AG08396 (cell line): ENCODE results near the gene FGD4.

Experiments used
- DNase-seq: peaks from one replicate; pipeline ENCODE4 v3.0.0; 2012; ENCODE audit warnings: low spot score, mixed read lengths

FGD4 gene

GRCh38 chr12:32457251-32458025, 58.1 kb downstream of the FGD4 start:
- DNase-seq, result no peak

DNA sequence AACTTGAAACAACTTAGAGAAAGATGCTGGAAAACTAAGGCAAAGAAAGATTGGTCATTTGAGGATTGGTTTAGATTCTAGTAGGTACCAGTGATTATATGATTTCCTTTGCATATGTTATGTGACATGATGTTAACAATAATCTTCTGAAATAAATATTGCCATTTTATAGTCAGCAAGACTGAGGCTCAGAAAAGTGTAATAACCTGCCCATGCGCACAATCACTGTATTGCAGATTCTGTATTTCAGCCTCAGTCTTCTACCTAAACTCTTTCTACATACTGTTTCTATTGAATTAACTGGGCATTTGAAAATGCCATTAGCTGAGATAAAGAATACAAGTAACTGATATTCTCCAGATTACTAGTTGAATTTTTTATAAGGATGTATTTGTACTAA, 61.3 kb downstream of the FGD4 start:
- no peak for DNase-seq

DNA sequence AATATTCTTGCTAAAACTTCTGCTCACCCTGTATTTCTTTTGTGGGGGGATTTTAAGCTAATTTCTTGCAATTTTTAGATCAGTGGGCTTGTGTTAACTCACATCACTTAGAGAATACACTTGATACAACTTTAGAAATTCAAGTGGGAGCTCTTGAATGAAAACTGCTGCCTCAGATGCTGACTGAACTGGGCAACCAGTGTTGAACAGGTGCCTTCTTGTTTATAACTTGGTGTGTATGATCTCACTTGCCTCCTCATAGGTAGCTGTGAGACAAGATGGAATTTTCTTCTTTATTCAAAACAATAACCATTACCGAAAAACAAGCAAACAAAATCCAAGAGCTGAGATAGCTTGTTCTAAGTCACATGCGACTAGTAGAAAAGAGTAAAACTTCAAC, 63.5 kb downstream of the FGD4 start:
- no peak for DNase-seq

DNA sequence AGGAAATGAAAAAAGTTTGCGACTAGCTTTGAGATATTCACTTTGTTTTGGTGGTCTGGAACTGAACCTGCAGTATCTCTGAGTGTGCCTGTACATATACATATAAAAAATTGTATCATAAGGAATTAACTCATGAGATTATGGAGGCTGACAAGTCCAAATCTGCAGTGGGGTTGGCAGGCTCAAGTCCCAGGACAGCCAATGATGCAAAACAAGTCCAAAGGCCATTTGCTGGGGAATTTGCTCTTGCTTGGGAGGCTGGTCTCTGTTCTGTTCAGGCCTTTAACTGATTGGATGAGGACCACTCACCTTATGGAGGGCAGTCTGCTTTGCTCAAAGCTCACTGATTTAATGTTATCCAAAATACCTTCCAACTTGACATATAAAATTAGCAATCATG, 66.8 kb downstream of the FGD4 start:
- no peak for DNase-seq

GRCh38 chr12:32466986-32467711, 67.8 kb downstream of the FGD4 start:
- no peak for DNase-seq

DNA sequence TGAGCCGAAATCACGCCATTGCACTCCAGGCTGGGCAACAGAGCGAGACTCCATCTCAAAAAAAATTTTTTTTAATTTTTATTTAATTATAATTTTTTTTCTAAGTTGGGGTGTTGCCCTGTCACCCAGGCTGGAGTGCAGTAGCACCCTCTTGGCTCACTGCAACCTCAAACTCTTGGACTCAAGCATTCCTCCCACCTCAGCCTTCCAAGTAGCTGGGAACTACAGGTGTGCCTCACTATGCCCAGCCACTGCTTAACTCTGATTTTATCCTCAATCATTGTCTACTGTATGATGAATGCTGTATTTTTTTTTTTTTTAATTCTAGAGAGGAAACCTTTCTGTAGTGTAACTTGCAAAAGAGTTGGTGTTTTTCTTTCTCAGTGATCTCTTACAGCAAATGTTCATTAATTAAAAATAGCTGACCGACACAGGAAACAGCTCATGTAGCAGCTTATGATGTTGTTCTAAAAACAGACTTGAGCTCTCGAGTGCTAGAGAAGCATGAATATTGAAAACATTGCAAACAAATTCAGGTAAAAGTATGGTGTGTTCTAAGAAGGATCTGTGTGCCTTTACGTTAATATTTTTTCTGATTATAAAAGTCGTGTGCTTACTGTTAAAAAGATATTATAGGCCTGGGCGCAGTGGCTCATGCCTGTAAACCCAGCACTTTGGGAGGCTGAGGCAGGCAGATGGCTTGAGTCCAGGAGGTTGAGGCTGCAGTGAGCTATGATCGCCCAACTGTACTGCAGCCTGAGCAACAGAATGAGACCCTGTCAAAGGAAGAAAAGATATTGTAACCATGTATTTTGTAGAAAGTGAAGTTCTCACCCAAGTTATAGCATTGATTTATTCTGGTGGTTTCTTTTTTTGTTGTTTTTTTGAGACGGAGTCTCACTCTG, 68.9 kb downstream of the FGD4 start:
- DNase-seq, result no peak

DNA sequence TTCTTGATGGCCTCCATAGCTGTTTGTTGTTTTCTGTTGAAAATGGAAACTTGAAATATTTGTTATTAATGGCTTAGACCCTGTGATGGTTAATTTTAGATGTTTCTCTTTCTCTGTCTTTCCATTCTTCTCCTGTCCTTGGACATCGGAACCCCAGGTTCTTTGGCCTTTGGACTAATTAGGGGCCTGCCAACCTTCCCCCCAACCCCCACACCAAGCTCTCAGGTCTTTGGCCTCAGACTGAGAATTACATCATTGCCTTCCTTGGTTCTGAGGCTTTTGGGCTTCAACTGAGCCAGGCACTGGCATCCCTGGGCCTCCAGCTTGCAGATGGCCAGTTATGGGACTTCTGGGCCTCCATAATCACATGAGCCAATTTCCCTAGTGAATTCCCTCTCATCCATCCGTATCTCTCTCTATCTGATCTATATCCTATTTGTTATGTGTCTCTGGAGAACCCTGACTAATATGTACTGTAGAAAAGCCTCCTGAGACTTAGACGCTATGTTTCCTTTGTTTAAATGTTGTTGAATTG, 71.6 kb downstream of the FGD4 start:
- no peak for DNase-seq

DNA sequence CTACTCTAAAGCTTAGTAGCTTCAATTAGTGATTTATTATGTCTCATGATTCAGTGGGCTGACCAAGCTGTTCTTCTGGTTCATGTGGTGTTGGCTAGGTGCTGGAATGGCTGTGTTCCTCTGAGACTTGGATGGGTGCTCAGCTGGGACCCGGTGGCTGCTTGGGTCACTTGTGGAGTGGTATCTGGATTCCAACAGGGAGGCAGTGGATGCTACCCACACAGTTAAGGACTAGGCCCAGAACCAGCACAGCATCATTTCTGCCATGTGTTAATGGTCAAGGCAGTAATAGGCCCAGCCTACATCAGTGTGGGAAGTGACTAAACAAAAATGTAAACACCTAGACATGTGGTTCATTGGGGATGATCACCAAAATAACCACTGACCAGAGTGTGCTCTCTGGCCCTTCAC, 72.2 kb downstream of the FGD4 start:
- peak; percentile 70 for DNase-seq

DNA sequence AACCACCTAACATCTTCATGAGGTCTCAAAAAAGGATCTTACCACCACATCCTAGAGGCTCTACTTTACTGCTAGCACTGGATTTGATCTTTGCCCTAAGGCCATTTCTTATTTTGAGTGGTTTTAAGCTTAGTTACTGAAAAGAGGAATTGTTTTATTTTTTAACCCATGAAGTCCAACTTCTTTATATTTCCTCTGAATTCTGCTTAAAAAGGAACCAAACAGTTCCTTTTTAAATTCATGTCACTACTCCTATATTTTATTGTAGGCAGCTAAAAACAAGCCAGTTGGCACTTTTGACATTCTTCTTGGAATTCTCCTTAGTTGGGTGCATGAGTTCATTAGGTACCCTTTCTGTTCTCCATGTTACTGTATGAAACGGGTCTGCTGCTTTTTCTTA, 76.4 kb downstream of the FGD4 start:
- no peak for DNase-seq

- no peak for DNase-seq
These were observed 77.1 kb downstream of the FGD4 start for GRCh38 chr12:32476446-32476845.

DNA sequence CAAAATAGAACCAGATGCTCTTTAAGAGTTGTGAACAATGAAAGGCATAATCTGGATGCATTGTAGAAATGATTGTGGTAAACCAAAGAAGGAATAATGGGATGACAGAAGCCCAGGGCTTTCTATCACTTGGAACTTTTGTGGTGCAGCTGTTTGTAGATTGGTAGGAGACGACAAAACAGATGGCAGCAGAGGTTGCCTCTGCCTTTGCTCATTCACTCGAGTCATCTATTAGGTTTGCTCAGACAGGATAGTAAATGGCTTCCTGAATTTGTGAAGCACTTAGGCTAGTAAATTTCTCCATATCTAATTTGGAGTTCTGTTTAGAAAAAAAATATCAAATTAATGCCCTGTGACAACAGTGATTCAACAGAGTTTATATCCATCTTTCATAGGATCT, 78.4 kb downstream of the FGD4 start:
- DNase-seq, result no peak

- no peak for DNase-seq
These were observed 78.8 kb downstream of the FGD4 start for GRCh38 chr12:32478166-32478565.

- no peak for DNase-seq
These were observed 79.7 kb downstream of the FGD4 start for GRCh38 chr12:32478858-32479725.

GRCh38 chr12:32482226-32482625, 82.9 kb downstream of the FGD4 start:
- no peak for DNase-seq

GRCh38 chr12:32483499-32483898, 84.1 kb downstream of the FGD4 start:
- DNase-seq, result no peak

DNA sequence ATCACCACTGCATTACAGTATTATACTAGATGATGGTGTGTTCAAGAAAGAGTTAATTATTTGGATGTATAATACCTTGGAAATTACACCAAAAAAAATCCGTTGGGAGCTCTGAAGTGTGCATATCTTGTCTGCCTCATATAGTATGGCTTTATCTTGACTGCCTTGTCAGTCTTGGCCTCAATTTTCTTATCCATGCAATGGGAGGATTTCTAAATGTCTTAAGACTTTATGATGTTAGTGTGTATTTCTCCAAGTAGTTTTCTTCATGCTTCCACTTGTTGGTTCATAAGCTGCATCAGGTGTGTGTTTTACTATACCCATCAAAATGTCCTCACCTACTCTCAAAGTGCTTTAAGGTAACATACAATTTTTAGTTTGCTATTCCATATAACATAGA, 84.6 kb downstream of the FGD4 start:
- no peak for DNase-seq

- DNase-seq, result no peak
These were observed 86.8 kb downstream of the FGD4 start for GRCh38 chr12:32486158-32486557.

GRCh38 chr12:32488132-32488531, 88.8 kb downstream of the FGD4 start:
- no peak for DNase-seq

DNA sequence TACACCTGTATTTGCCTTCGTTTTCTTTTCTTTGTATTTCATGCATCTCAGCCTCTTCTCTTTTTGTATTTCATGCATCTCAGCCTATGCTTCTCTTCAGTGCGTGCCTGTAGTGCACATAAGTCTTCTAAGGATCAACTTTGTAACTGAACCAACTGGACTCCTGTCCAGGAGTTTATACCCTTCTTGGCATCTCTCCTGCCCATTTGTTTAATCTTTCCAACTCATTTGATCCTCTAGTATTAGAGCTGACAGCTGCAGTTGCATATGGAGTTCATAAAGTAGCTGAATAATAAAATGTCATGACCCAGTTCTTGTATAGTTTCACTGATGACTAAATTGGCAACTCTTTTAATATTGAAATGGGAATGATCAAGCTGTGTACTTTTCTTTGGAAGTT, 89.7 kb downstream of the FGD4 start:
- DNase-seq, result no peak

GRCh38 chr12:32490801-32491200, 91.4 kb downstream of the FGD4 start:
- DNase-seq, result no peak

DNA sequence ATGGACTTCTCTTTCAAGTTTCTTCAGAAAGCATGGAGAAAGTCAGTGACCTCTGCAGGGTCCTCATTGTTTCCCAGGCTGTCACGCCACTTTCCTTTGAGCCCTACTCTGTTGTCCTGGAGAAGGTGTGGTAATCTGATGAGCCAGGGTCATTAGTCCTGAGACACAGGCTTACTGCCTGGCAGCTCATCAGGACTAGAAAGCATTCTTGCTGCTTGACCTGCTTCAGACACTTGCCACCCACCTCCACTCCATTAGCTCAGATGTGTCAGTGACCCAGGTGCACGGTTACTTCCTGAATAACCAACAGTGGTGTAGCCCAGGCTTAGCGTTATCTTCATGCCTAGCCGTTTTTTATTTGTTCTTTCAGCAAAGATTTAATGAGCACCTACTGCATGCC, 93.9 kb downstream of the FGD4 start:
- DNase-seq, result no peak
